Germinal center (tissue), 1 donor: ENCODE results near the gene TLCD4.
"Not testable (repeated sequence)": the region's sequence is repeated elsewhere in the genome, so short reads cannot be mapped to it uniquely, and the experiment has no call there.

Experiments
- DNase-seq: peaks from one replicate; pipeline ENCODE4 v3.0.0; 2012; ENCODE audit warnings: mixed read lengths, low spot score

Gene TLCD4

GRCh38 chr1:95154096-95154495, 36.9 kb downstream of the TLCD4 start:
- DNase-seq: no peak

GRCh38 chr1:95165569-95165968, 48.4 kb downstream of the TLCD4 start:
- not testable (repeated sequence) for DNase-seq
